Right atrium auricular region (tissue), 2 donors: ENCODE results near the gene NSA2. TPM values are rescaled to one million over a fixed set of nuclear protein-coding genes. Genes with fewer than 3 reads are reported as not detected.

Source experiments
- DNase-seq: peaks from one replicate; pipeline ENCODE4 v3.0.0-alpha.2; 2019; ENCODE audit warnings: low spot score
- H3K27ac ChIP-seq, 2 donors: fragments of 200-600 bp; sonication (generic); 1 replicate in 1 of 2; 2 replicates in 1 of 2; pipeline ENCODE4 v1.5.1; 2016 to 2019
- H3K27me3 ChIP-seq, 2 donors: fragments of 200-600 bp; sonication (generic); one replicate each; pipeline versions ENCODE4 v1.5.1 to v1.6.0; 2017 to 2019
- H3K36me3 ChIP-seq: fragments of 200-600 bp; sonication (generic); one replicate; pipeline ENCODE4 v1.5.1; 2016
- H3K4me1 ChIP-seq, 2 donors: fragments of 200-600 bp; sonication (generic); one replicate each; pipeline versions ENCODE4 v1.5.1 to v1.6.0; 2017 to 2019
- H3K4me3 ChIP-seq, 2 donors: fragments of 200-600 bp; sonication (generic); 1 replicate in 1 of 2; 2 replicates in 1 of 2; pipeline ENCODE4 v1.5.1; 2017 to 2019; ENCODE audit warnings: mild to moderate bottlenecking in 1 of 2, moderate library complexity in 1 of 2
- H3K9me3 ChIP-seq, 2 donors: fragments of 200-600 bp; sonication (generic); one replicate each; pipeline ENCODE4 v1.5.1; 2019
- CTCF ChIP-seq, 2 donors: fragments of 200-600 bp; sonication (generic); IDR thresholded peaks; one replicate each; pipeline ENCODE4 v1.5.1; 2019; ENCODE audit warnings: antibody characterized with exemption in 2 of 2
- total RNA-seq, 2 donors: library from RNA; depleted of rRNA; stranded (reverse); fragments of >200 nt; gene quantifications; one replicate each; pipeline ENCODE4 v1.1.0, GENCODE V29; 2016

NSA2 gene
- total RNA-seq, 2 donors from 2014 or later = 65.8 to 69.3 TPM

GRCh38 chr5:74816875-74817274 is 49.8 kb downstream of the NSA2 start:
- Histone ChIP-seq H3K4me1 (no peaks in the 10 kb centered on the region), H3K27ac (no peak overlapping the region), H3K36me3 (no peaks in the 10 kb centered on the region), H3K27me3 (no peaks in the 10 kb centered on the region), H3K4me3 (no peak overlapping the region), H3K9me3 (no peaks in the 10 kb centered on the region)
- no peak for TF ChIP-seq CTCF (IDR thresholded peaks at IDR 0.05)
- no peak for DNase-seq

GRCh38 chr5:74822288-74822687 is 55.2 kb downstream of the NSA2 start:
- Histone ChIP-seq H3K4me1 (no peaks in the 10 kb centered on the region), H3K27me3 (no peaks in the 10 kb centered on the region), H3K4me3 (no peak overlapping the region), H3K36me3 (no peaks in the 10 kb centered on the region), H3K9me3 (no peaks in the 10 kb centered on the region), H3K27ac (no peak overlapping the region)
- TF ChIP-seq CTCF (IDR thresholded peaks at IDR 0.05) = no peak
- no peak for DNase-seq

GRCh38 chr5:74829413-74829812 is 62.4 kb downstream of the NSA2 start:
- Histone ChIP-seq H3K36me3 (no peaks in the 10 kb centered on the region), H3K4me3 (no peak overlapping the region), H3K9me3 (no peaks in the 10 kb centered on the region), H3K27me3 (no peaks in the 10 kb centered on the region), H3K4me1 (no peaks in the 10 kb centered on the region), H3K27ac (no peak overlapping the region)
- TF ChIP-seq CTCF (IDR thresholded peaks at IDR 0.05) = no peak
- no peak for DNase-seq

Other genes with a start within 250 kb of the NSA2 start
- gene ENC1, start 126.5 kb upstream of the NSA2 start, total RNA-seq = 10 to 100 TPM in 1 of 2 donors, 1 to 10 TPM in 1; 5.0 to 18.5 TPM
- gene HEXB, start 82.0 kb upstream of the NSA2 start, total RNA-seq = 10 to 100 TPM; 52.2 to 65.8 TPM
- gene GFM2, start 132 bp upstream of the NSA2 start, total RNA-seq = 10 to 100 TPM; 19.7 to 36.4 TPM
- 1 to 10 TPM; 4.2 to 5.0 TPM for gene FAM169A, start 99.1 kb downstream of the NSA2 start, total RNA-seq